ENCODE results near the gene RIOX2. TPM values are rescaled to one million over a fixed set of nuclear protein-coding genes. Genes with fewer than 3 reads are reported as not detected.

Gene RIOX2
- total RNA-seq, 6 experiments from 2014 or later, result 10.9 to 27.6 (median 15.6) TPM

DNA sequence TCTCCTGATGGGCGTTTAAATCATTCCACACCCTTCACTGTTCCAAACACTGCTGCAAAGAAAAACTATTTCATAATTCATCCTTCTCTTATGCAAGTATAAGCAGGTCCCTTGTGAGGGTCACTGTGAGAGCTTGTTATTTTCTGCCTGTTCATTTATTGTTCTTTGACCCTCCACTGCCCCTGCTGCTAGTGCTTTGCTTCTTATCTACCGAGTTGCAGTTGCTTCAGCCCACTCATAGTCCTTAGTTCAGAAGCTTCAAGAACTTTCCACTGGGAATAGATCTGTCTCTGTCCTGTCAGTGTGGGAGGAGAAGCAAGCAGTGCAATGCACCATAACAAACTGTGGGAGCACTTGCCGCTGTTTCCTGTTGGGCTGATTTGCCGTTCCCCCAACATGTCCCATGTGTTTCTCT, 39.8 kb downstream of the RIOX2 start:
- no peak for ATAC-seq
- TF ChIP-seq, protein P1, sequence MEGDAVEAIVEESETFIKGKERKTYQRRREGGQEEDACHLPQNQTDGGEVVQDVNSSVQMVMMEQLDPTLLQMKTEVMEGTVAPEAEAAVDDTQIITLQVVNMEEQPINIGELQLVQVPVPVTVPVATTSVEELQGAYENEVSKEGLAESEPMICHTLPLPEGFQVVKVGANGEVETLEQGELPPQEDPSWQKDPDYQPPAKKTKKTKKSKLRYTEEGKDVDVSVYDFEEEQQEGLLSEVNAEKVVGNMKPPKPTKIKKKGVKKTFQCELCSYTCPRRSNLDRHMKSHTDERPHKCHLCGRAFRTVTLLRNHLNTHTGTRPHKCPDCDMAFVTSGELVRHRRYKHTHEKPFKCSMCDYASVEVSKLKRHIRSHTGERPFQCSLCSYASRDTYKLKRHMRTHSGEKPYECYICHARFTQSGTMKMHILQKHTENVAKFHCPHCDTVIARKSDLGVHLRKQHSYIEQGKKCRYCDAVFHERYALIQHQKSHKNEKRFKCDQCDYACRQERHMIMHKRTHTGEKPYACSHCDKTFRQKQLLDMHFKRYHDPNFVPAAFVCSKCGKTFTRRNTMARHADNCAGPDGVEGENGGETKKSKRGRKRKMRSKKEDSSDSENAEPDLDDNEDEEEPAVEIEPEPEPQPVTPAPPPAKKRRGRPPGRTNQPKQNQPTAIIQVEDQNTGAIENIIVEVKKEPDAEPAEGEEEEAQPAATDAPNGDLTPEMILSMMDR (IDR thresholded peaks at IDR 0.05), result no peak
- no peak overlapping the region for H3K27ac ChIP-seq
- H3K4me3 ChIP-seq, result no peak overlapping the region
- H3K9me3 ChIP-seq, result no peaks in the 10 kb centered on the region
- H3K27me3 ChIP-seq, result no peaks in the 10 kb centered on the region
- H3K36me3 ChIP-seq, result peaks cover 0 to 4% (median 1%) of the 10 kb centered on the region in 4 donors
- no peaks in the 10 kb centered on the region for H3K4me1 ChIP-seq
- no peak for DNase-seq
- intact Hi-C loops (cut with DNase I), result no loop called here
- whole genome bisulfite sequencing (ENCODE audit: insufficient coverage, low coverage, low lambda C conversion rate, missing lambda C conversion rate), result 67% methylated on average over 4 of the region's 4 CpGs

DNA sequence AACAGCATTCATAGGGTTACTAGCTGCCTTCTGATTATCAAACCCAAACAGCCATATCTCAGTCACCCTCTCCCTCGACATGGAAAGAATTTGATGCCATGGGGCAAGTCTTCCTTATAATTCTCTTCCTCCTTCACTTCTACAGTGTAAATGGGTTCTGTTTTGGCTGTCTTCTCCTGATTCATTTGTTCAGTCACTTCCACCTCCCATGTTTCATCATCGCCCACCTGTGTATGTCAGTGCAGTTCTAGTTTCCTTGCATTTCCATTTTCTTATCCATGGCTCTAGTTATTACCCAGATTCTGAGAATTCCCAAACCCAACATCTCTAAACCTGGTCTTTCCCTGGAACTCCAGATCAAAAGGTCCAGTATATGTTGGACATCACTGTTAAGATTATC, 41.0 kb downstream of the RIOX2 start:
- intact Hi-C loops (cut with DNase I), result no loop called here
- peaks cover 0 to 4% (median 1%) of the 10 kb centered on the region in 4 donors for H3K36me3 ChIP-seq
- ATAC-seq (no peak), DNase-seq (no peak)
- H3K27me3 ChIP-seq, result no peaks in the 10 kb centered on the region
- H3K4me3 ChIP-seq, result no peak overlapping the region
- no peaks in the 10 kb centered on the region for H3K9me3 ChIP-seq
- TF ChIP-seq POLR2A (IDR thresholded peaks at IDR 0.05), result no peak
- TF ChIP-seq, protein P1 (IDR thresholded peaks at IDR 0.05), result no peak
- no peak overlapping the region for H3K27ac ChIP-seq
- no peaks in the 10 kb centered on the region for H3K4me1 ChIP-seq
- WGBS (ENCODE audit: insufficient coverage, low coverage, low lambda C conversion rate, missing lambda C conversion rate), result 66% methylated on average over 2 of the region's 2 CpGs

DNA sequence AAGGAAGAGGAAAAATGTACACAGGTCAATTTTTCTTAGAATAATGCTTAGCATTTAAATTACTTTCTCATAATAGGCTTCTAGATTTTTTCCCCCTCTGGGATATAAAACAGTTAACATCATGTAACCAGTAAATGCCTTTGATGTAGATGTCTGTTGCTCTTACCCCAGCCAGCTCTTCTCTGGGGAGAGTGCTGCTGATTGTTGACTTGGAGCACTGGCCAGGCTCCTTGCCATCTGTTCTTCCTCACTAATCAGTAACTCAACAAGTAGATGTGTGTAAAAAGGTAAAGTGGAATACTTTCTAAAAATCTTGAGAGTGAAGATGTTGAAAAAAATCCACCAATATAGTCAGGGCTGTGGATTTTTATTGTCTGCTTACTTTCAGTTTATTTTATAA, 42.2 kb downstream of the RIOX2 start:
- H3K27me3 ChIP-seq, result no peaks in the 10 kb centered on the region
- H3K4me3 ChIP-seq, result no peak overlapping the region
- H3K4me1 ChIP-seq, result no peaks in the 10 kb centered on the region
- H3K27ac ChIP-seq, result no peak overlapping the region
- TF ChIP-seq, protein P1 (IDR thresholded peaks at IDR 0.05), result no peak
- no peak for TF ChIP-seq POLR2A (IDR thresholded peaks at IDR 0.05)
- intact Hi-C loops (cut with DNase I), result no loop called here
- ATAC-seq (peak in 3 of 4 donors; percentile 26 to 38 (median 27)), DNase-seq (no peak)
- H3K9me3 ChIP-seq, result no peaks in the 10 kb centered on the region
- peaks cover 0 to 4% (median 0%) of the 10 kb centered on the region in 4 donors for H3K36me3 ChIP-seq

DNA sequence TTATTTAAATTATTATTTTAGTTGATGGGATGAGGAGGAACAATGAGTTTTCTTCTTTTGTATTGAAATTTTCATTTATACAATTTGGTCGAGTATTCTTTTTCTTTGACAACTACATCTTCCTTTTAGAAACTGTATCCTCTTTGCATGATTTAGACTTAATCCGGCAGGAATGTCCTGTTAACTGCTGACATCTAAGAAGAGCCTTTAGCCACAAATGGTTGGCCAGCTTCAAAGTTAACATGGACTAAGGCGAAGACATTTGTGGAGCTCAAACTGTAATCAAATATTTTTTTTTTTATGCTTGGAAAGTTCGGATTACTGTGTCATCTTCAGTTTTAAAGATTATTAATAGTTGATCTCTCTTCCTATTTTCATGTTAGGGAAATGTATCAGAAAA, 43.2 kb downstream of the RIOX2 start:
- no peaks in the 10 kb centered on the region for H3K27me3 ChIP-seq
- H3K4me3 ChIP-seq, result no peak overlapping the region
- ATAC-seq (no peak), DNase-seq (no peak)
- H3K9me3 ChIP-seq, result no peaks in the 10 kb centered on the region
- intact Hi-C loops (cut with DNase I), result no loop called here
- no peak overlapping the region for H3K27ac ChIP-seq
- H3K4me1 ChIP-seq, result no peaks in the 10 kb centered on the region
- WGBS (ENCODE audit: insufficient coverage, low coverage, low lambda C conversion rate, missing lambda C conversion rate), result 91% methylated on average over 4 of the region's 4 CpGs
- TF ChIP-seq, protein P1 (IDR thresholded peaks at IDR 0.05), result no peak
- no peak for TF ChIP-seq POLR2A (IDR thresholded peaks at IDR 0.05)
- peaks cover 0 to 1% (median 0%) of the 10 kb centered on the region in 4 donors for H3K36me3 ChIP-seq

DNA sequence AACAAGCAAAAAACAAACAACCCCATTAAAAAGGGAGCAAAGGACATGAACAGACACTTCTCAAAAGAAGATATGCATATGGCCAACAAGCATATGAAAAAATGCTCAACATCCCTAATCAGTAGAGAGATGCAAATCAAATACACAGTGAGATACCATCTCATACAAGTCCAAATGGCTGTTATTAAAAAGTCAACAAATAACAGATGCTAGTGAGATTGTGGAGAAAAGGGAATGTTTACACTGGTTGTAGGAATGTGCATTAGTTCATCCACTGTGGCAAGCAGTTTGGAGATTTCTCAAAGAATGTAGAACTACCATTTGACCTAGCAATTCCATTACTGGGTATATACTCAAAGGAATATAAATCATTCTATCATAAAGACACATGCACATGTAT, 44.5 kb downstream of the RIOX2 start:
- Histone ChIP-seq H3K4me3 (no peak overlapping the region), H3K36me3 (no peaks in the 10 kb centered on the region), H3K27ac (no peak overlapping the region), H3K27me3 (no peaks in the 10 kb centered on the region), H3K4me1 (no peaks in the 10 kb centered on the region), H3K9me3 (no peaks in the 10 kb centered on the region)
- ATAC-seq (no peak), DNase-seq (no peak)
- intact Hi-C loops (cut with DNase I), result no loop called here
- TF ChIP-seq, protein P1 (IDR thresholded peaks at IDR 0.05), result no peak
- TF ChIP-seq POLR2A (IDR thresholded peaks at IDR 0.05), result no peak
